Measurements from ENCODE around the gene C9orf50.

- no peak for TF ChIP-seq CTCF (IDR thresholded peaks at IDR 0.05)
- peak in 1 of 4 donors; percentile 26 for TF ChIP-seq POLR2A (IDR thresholded peaks at IDR 0.05)
Measured at GRCh38 chr9:129665389-129665775, 44.5 kb upstream of the C9orf50 start, which contains the start of gene PRRX2.
